Thoracic aorta (tissue), 2 donors: ENCODE results near the gene TAMALIN. TPM values are rescaled to one million over a fixed set of nuclear protein-coding genes. Genes with fewer than 3 reads are reported as not detected.

ENCODE experiments used
- ATAC-seq: fragments of 150-250 bp; one replicate; pipeline ENCODE4 v1.8.0; 2017; ENCODE audit warnings: low read depth; ENCODE audit not compliant: insufficient number of reproducible peaks, low FRiP score
- DNase-seq: peaks from one replicate; pipeline ENCODE4 v3.0.0-alpha.2; 2020; ENCODE audit warnings: low spot score
- H3K27ac ChIP-seq, 2 donors: fragments of 200-600 bp; sonication (generic); 1 replicate in 1 of 2; 2 replicates in 1 of 2; pipeline ENCODE4 v1.5.1; 2016; ENCODE audit warnings: mild to moderate bottlenecking in 2 of 2, moderate library complexity in 2 of 2
- H3K27me3 ChIP-seq: fragments of 200-600 bp; sonication (generic); replicated peaks from 2 replicates; pipeline ENCODE4 v1.6.0; 2016; ENCODE audit warnings: mild to moderate bottlenecking; ENCODE audit not compliant: insufficient read depth
- H3K36me3 ChIP-seq: fragments of 200-600 bp; sonication (generic); one replicate; pipeline ENCODE4 v1.5.1; 2016
- H3K4me1 ChIP-seq, 2 donors: fragments of 200-600 bp; sonication (generic); 1 replicate in 1 of 2; 2 replicates in 1 of 2; pipeline versions ENCODE4 v1.5.1 to v1.6.0; 2016; ENCODE audit warnings: low read depth in 2 of 2, mild to moderate bottlenecking in 1 of 2; ENCODE audit not compliant: control insufficient read depth in 1 of 2
- H3K4me3 ChIP-seq: fragments of 200-600 bp; sonication (generic); 2 replicates; pipeline ENCODE4 v1.5.1; 2016; ENCODE audit warnings: mild to moderate bottlenecking
- H3K9me3 ChIP-seq: fragments of 200-600 bp; sonication (generic); 2 replicates; pipeline ENCODE4 v1.5.1; 2016
- total RNA-seq, 2 donors: library from RNA; depleted of rRNA; stranded (reverse); fragments of >200 nt; gene quantifications; one replicate each; pipeline versions ENCODE4 v1.1.0 to v1.2.3, GENCODE V29; 2016
- TF ChIP-seq, protein P1 (sequence below): fragments of 200-600 bp; sonication (generic); IDR thresholded peaks from one replicate; pipeline ENCODE4 v1.5.1; 2019; ENCODE audit warnings: antibody characterized with exemption

The TAMALIN gene
- total RNA-seq, 2 donors from 2014 or later: 17.0 to 21.9 TPM

- Histone ChIP-seq H3K9me3 (no peaks in the 10 kb centered on the region), H3K4me1 (peaks cover 4 to 6% of the 10 kb centered on the region in 2 donors), H3K27ac (no peak overlapping the region), H3K36me3 (peaks cover 24% of the 10 kb centered on the region), H3K4me3 (no peak overlapping the region), H3K27me3 (no peaks in the 10 kb centered on the region)
- ATAC-seq: no peak
- TF ChIP-seq, protein P1, sequence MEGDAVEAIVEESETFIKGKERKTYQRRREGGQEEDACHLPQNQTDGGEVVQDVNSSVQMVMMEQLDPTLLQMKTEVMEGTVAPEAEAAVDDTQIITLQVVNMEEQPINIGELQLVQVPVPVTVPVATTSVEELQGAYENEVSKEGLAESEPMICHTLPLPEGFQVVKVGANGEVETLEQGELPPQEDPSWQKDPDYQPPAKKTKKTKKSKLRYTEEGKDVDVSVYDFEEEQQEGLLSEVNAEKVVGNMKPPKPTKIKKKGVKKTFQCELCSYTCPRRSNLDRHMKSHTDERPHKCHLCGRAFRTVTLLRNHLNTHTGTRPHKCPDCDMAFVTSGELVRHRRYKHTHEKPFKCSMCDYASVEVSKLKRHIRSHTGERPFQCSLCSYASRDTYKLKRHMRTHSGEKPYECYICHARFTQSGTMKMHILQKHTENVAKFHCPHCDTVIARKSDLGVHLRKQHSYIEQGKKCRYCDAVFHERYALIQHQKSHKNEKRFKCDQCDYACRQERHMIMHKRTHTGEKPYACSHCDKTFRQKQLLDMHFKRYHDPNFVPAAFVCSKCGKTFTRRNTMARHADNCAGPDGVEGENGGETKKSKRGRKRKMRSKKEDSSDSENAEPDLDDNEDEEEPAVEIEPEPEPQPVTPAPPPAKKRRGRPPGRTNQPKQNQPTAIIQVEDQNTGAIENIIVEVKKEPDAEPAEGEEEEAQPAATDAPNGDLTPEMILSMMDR: no peak
- DNase-seq: no peak
Observed at GRCh38 chr12:52054833-52055730, 48.3 kb downstream of the TAMALIN start.

DNA sequence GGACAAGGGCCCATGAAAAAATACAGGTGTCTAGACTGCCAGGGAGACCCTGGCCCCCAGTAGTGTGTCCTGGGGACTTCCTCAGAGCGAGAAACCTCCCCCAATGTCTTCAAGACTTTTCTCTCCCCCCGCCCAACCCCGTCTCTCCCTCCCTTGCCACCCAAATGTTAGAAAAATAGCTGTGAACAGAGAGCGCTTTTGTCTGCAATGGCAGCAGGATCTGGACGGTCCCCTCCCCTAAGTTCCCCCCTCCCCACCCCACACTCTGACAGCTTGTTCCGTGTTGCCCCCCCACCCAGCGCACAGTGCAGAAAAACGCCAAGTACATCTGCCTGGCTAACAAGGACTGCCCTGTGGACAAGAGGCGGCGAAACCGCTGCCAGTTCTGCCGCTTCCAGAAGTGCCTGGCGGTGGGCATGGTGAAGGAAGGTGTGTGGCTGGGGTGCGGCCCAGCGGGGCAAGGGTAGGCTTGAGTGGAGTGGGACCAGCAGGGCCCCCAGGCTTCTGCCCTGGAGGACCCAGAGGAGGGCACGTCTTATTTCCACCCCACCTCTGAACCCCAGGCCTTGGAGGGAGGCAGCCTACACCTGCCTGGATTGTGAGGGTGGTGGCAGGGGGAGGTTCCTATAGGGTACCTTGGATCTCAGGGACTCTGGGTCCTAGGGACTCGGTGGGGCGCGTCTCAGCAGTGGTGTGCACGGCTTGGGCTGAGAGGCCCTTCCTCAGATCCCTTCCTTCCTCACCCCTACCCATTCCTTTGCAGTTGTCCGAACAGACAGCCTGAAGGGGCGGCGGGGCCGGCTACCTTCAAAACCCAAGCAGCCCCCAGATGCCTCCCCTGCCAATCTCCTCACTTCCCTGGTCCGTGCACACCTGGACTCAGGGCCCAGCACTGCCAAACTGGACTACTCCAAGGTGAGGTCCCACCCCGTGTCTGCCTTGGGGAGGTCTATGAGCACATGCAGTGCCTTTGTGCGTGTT lies 49.3 kb downstream of the TAMALIN start:
- Histone ChIP-seq H3K9me3 (no peaks in the 10 kb centered on the region), H3K36me3 (peaks cover 24% of the 10 kb centered on the region), H3K27ac (no peak overlapping the region), H3K4me3 (no peak overlapping the region), H3K4me1 (no peaks in the 10 kb centered on the region), H3K27me3 (no peaks in the 10 kb centered on the region)
- TF ChIP-seq, protein P1: no peak
- DNase-seq: no peak
- ATAC-seq: no peak

- Histone ChIP-seq H3K27me3 (no peaks in the 10 kb centered on the region), H3K9me3 (no peaks in the 10 kb centered on the region), H3K4me1 (no peaks in the 10 kb centered on the region), H3K4me3 (no peak overlapping the region), H3K27ac (no peak overlapping the region), H3K36me3 (peaks cover 24% of the 10 kb centered on the region)
- ATAC-seq (no peak), DNase-seq (no peak)
- TF ChIP-seq, protein P1: no peak
Observed at GRCh38 chr12:52056801-52057637, 50.3 kb downstream of the TAMALIN start.

GRCh38 chr12:52057638-52058576 lies 51.2 kb downstream of the TAMALIN start:
- Histone ChIP-seq H3K27ac (no peak overlapping the region), H3K9me3 (no peaks in the 10 kb centered on the region), H3K4me3 (no peak overlapping the region), H3K4me1 (no peaks in the 10 kb centered on the region), H3K27me3 (no peaks in the 10 kb centered on the region), H3K36me3 (peaks cover 24% of the 10 kb centered on the region)
- ATAC-seq (no peak), DNase-seq (no peak)
- TF ChIP-seq, protein P1: no peak
